K562 (cell line): ENCODE measurements around the gene ZBTB32. TPM values are rescaled to one million over a fixed set of nuclear protein-coding genes. Genes with fewer than 3 reads are reported as not detected.

Experiments used
- ATAC-seq: fragments of 200-7000 bp; cut with Tn5 transposase; 3 replicates; pipeline ENCODE4 v1.9.1; 2020; ENCODE audit warnings: moderate library complexity
- BruUV-seq: library from RNA; stranded (reverse); fragments of 400-500 nt; replicated peaks from 2 replicates; lab custom pipeline; 2021; lab: Mats Ljungman, UMichigan
- CTCF ChIA-PET: fragments of 300-600 bp; formaldehyde crosslinking; extraction: SDS; loops from one replicate; lab custom pipeline; 2021; ENCODE audit warnings: low intra/inter-chr PET ratio; lab: Yijun Ruan, JAX
- POLR2A ChIA-PET: fragments of 300-600, 350-650 bp; sonication (Branson Sonifier 250); formaldehyde crosslinking; extraction: SDS; loops from one replicate; lab custom pipeline; 2021; ENCODE audit warnings: antibody characterized with exemption, inconsistent platforms; lab: Yijun Ruan, JAX
- DNase-seq, 4 experiments: peaks; one replicate each; pipeline versions ENCODE4 v3.0.0 to v3.0.0-alpha.2; 2011 to 2018; ENCODE audit warnings: low spot score in 3 of 4, mixed read lengths in 3 of 4; ENCODE audit errors: extremely low read depth in 1 of 4
- FAIRE-seq: peaks from 2 replicates; lab custom pipeline; 2011; peaks lifted over from hg19 to GRCh38; lab: Jason Lieb, UNC
- H2AFZ ChIP-seq: 2 replicates; pipeline ENCODE4 v1.6.0; 2011; ENCODE audit warnings: low read depth, low read length, control low read depth, inconsistent platforms
- H3K27ac ChIP-seq: fragments of 200-600 bp; 3 replicates; pipeline ENCODE4 v1.8.0; 2011; ENCODE audit warnings: low read depth, mild to moderate bottlenecking, control low read depth, inconsistent platforms, low read length, moderate library complexity, mixed read lengths; ENCODE audit errors: extremely low read depth
- H3K27me3 ChIP-seq, 2 experiments: fragments of 300-600 bp in 1 of 2; 2 replicates in 1 of 2; 3 replicates in 1 of 2; pipeline versions ENCODE4 v1.6.0 to v1.8.0; 2011; ENCODE audit warnings: inconsistent platforms in 2 of 2, low read length in 2 of 2, mild to moderate bottlenecking in 1 of 2, mixed read lengths in 1 of 2, moderate library complexity in 1 of 2; ENCODE audit not compliant: control insufficient read depth in 2 of 2, insufficient read depth in 2 of 2
- H3K36me3 ChIP-seq: fragments of 300-600 bp; 3 replicates; pipeline ENCODE4 v1.8.0; 2011; ENCODE audit warnings: mild to moderate bottlenecking, low read length, inconsistent platforms; ENCODE audit not compliant: control insufficient read depth, insufficient read depth
- H3K4me1 ChIP-seq, 2 experiments: fragments of 200-600 bp in 1 of 2; replicated peaks in 1 of 2; 2 replicates in 1 of 2; 3 replicates in 1 of 2; pipeline versions ENCODE4 v1.5.1 to v1.8.0; 2011; ENCODE audit warnings: inconsistent platforms in 2 of 2, low read length in 2 of 2, mild to moderate bottlenecking in 1 of 2, mixed read lengths in 1 of 2, moderate library complexity in 1 of 2; ENCODE audit not compliant: control insufficient read depth in 2 of 2, insufficient read depth in 2 of 2
- H3K4me2 ChIP-seq: 2 replicates; pipeline ENCODE4 v1.6.1; 2011; ENCODE audit warnings: low read length, control low read depth, inconsistent platforms, mixed read lengths; ENCODE audit not compliant: insufficient read depth
- H3K4me3 ChIP-seq: fragments of 200-600 bp; sonication (generic), shearing (Covaris generic); 2 replicates; pipeline ENCODE4 v1.5.1; 2016; ENCODE audit warnings: control low read depth, inconsistent platforms
- H3K79me2 ChIP-seq: fragments of 200-600 bp; 3 replicates; pipeline ENCODE4 v1.8.0; 2011; ENCODE audit warnings: low read length, inconsistent platforms; ENCODE audit not compliant: control insufficient read depth, insufficient read depth
- H3K9ac ChIP-seq, 2 experiments: 2 replicates each; pipeline versions ENCODE4 v1.6.0 to v1.6.1; 2011; ENCODE audit warnings: low read depth in 2 of 2, low read length in 2 of 2, control low read depth in 1 of 2, inconsistent platforms in 1 of 2, mild to moderate bottlenecking in 1 of 2, mixed read lengths in 1 of 2; ENCODE audit not compliant: insufficient read depth in 1 of 2
- H3K9me1 ChIP-seq: one replicate; pipeline ENCODE4 v1.6.0; 2011; ENCODE audit warnings: inconsistent platforms, mild to moderate bottlenecking, low read length, moderate library complexity; ENCODE audit not compliant: control insufficient read depth, insufficient read depth
- H3K9me3 ChIP-seq: replicated peaks from 2 replicates; pipeline ENCODE4 v1.5.1; 2011; ENCODE audit warnings: low read depth, low read length, inconsistent platforms; ENCODE audit not compliant: control insufficient read depth, insufficient read depth
- H4K20me1 ChIP-seq: replicated peaks from 2 replicates; pipeline ENCODE4 v1.6.1; 2011; ENCODE audit warnings: low read length, inconsistent platforms, mixed read lengths; ENCODE audit not compliant: control insufficient read depth, insufficient read depth
- AFF1 ChIP-seq, 2 experiments: fragments of 450-650 bp; IDR thresholded peaks; 2 replicates each; pipeline ENCODE4 v1.6.1; 2018; ENCODE audit warnings: mild to moderate bottlenecking in 2 of 2, low read depth in 1 of 2; ENCODE audit not compliant: partially characterized antibody in 2 of 2
- CSDE1 ChIP-seq, 2 experiments: fragments of 450-650 bp; IDR thresholded peaks; 2 replicates each; pipeline ENCODE4 v1.6.1; 2016; ENCODE audit warnings: mild to moderate bottlenecking in 1 of 2
- HNRNPLL ChIP-seq: fragments of 200-400 bp; formaldehyde crosslinking; IDR thresholded peaks from 2 replicates; pipeline ENCODE4 v1.6.1; 2017; ENCODE audit warnings: low read length, low read depth, mild to moderate bottlenecking; ENCODE audit not compliant: poor library complexity, severe bottlenecking
- MYNN ChIP-seq, 2 experiments: sonication (generic); formaldehyde crosslinking in 1 of 2; IDR thresholded peaks; 2 replicates each; pipeline versions ENCODE4 v1.5.0 to v1.6.1; 2016 to 2020; ENCODE audit warnings: antibody characterized with exemption in 1 of 2, missing genetic modification reagents in 1 of 2
- SMAD2 ChIP-seq: fragments of 150-350 bp; IDR thresholded peaks from 2 replicates; pipeline ENCODE4 v1.6.1; 2014; ENCODE audit warnings: low read depth, mild to moderate bottlenecking, low read length
- SPI1 ChIP-seq: IDR thresholded peaks from 2 replicates; pipeline ENCODE4 v1.6.1; 2011; ENCODE audit warnings: low read depth, low read length, control low read depth, borderline replicate concordance
- ZNF12 ChIP-seq: sonication (generic); formaldehyde crosslinking; IDR thresholded peaks from 2 replicates; pipeline ENCODE4 v1.4.0; 2020; ENCODE audit warnings: mild to moderate bottlenecking, missing genetic modification reagents
- WGBS: fragments of 100-300 bp; shearing (Covaris generic); methylation state at CpG from one replicate; pipeline ENCODE4 v1.1.6; 2016; ENCODE audit warnings: low coverage, mixed read lengths; ENCODE audit not compliant: insufficient coverage; ENCODE audit errors: missing lambda C conversion rate; 5-methylcytosine and 5-hydroxymethylcytosine counted together
- in situ Hi-C: fragments of 300-500 bp; cut with MboI; formaldehyde crosslinking; loops from 4 replicates; pipeline ENCODE4 v1.15.0; 2018; ENCODE audit warnings: inconsistent platforms, mixed read lengths
- intact Hi-C: fragments of 100-400 bp; cut with micrococcal nuclease; formaldehyde crosslinking; loops from 2 replicates; pipeline ENCODE4 v1.14.2; 2022
- polyA plus RNA-seq, 8 experiments: library from polyadenylated mRNA; depleted of rRNA in 4 of 8; stranded (reverse) in 5 of 8; unstranded in 3 of 8; fragments of >200 nt; fragmentation: Nextera tagmentation in 2 of 8; fragmentation: Illumina TruSeq in 1 of 8; extraction: Ambion mirVana in 2 of 8; extraction: Trizol in 1 of 8; gene quantifications; 2 replicates each; pipeline versions ENCODE4 v1.2.1 to v1.2.3, GENCODE V29; 2011 to 2014; ENCODE audit warnings: inconsistent platforms in 1 of 8, missing spikeins in 1 of 8
- total RNA-seq, 7 experiments: library from RNA; depleted of rRNA in 6 of 7; stranded (reverse); fragments of >200 nt in 6 of 7; fragmentation: Illumina TruSeq in 2 of 7; extraction: Trizol in 2 of 7; gene quantifications; 2 replicates each; pipeline versions ENCODE4 v1.2.1 to v1.2.3, GENCODE V29; 2011 to 2021; ENCODE audit warnings: low replicate concordance in 1 of 7

ZBTB32 gene
- total and polyA plus RNA-seq, 9 of the 15 experiments (the other 6 are each of a cell fraction or from before 2014, with no cell fraction given), result 0.20 TPM; not detected in 8

GRCh38 chr19:35760711-35761349 lies 56.5 kb downstream of the ZBTB32 start:
- Histone ChIP-seq H3K79me2 (peaks cover 17% of the 10 kb centered on the region), H2AFZ (no peak overlapping the region), H4K20me1 (no peaks in the 10 kb centered on the region; the same call in 1 of the 2 replicates), H3K9me3 (no peaks in the 10 kb centered on the region; the same call in 1 of the 2 replicates), H3K27me3 (no peaks in the 10 kb centered on the region), H3K36me3 (peaks cover 38% of the 10 kb centered on the region; the same call in 2 of the 3 replicates), H3K27ac (no peak overlapping the region), H3K4me1 (peaks cover 13 to 25% of the 10 kb centered on the region in 2 experiments), H3K4me2 (no peak overlapping the region), H3K9me1 (no peaks in the 10 kb centered on the region), H3K9ac (no peak overlapping the region), H3K4me3 (no peak overlapping the region)
- no TSS peak for BruUV-seq
- ATAC-seq (no peak), DNase-seq (no peak), FAIRE-seq (no peak)
- no peak for TF ChIP-seq HNRNPLL
- TF ChIP-seq CSDE1 (IDR thresholded peaks at IDR 0.05), result no peak
- no peak for TF ChIP-seq AFF1 (IDR thresholded peaks at IDR 0.05; ENCODE audit: low read depth in 1 of 2, partially characterized antibody in 2 of 2)
- peak; percentile 99 for TF ChIP-seq ZNF12 (CRISPR knock-in tag)
- TF ChIP-seq MYNN (IDR thresholded peaks at IDR 0.05), result no peak
- TF ChIP-seq MYNN (CRISPR knock-in tag; IDR thresholded peaks at IDR 0.05), result no peak
- no peak for TF ChIP-seq SMAD2
- TF ChIP-seq SPI1, result no peak
- in situ Hi-C loops (no loop called here), intact Hi-C loops (no loop called here)
- 96% methylated on average over 4 of the region's 4 CpGs for WGBS
- ChIA-PET CTCF (interaction anchor here (0.5 kb wide), 1 partner anchor 12 kb away, joined by 3 read pairs; no protein-coding TSS in a partner anchor), POLR2A (interaction anchor here (1.2 to 2.0 kb wide), 2 partner anchors 9 to 12 kb away, joined by 4 to 9 read pairs; no protein-coding TSS in a partner anchor)
